ENCODE data around the gene RIMS4.

- TF ChIP-seq POLR2A (IDR thresholded peaks at IDR 0.05; ENCODE audit: control extremely low read depth in 1 of 2, low read depth in 2 of 2, low read length in 2 of 2) = no peak
- no peak for TF ChIP-seq SP1 (IDR thresholded peaks at IDR 0.05; ENCODE audit: low read depth, low read length)
- no peak for TF ChIP-seq CTCF (IDR thresholded peaks at IDR 0.05; ENCODE audit: control extremely low read depth in 1 of 3, insufficient read depth in 1 of 3, low read depth in 1 of 3, low read length in 3 of 3)
- no peak for TF ChIP-seq SP4 (IDR thresholded peaks at IDR 0.05; ENCODE audit: low read length)
- no peak for TF ChIP-seq NRF1 (IDR thresholded peaks at IDR 0.05; ENCODE audit: low read depth, low read length)
- TF ChIP-seq POLR2AphosphoS5 (IDR thresholded peaks at IDR 0.05; ENCODE audit: low read depth, low read length) = no peak
- TF ChIP-seq CBX8 (IDR thresholded peaks at IDR 0.05; ENCODE audit: borderline replicate concordance, low read depth, low read length) = no peak
- no peak for TF ChIP-seq EZH2 (IDR thresholded peaks at IDR 0.05; ENCODE audit: low read depth, low read length, severe bottlenecking)
- no peak for TF ChIP-seq GABPA (IDR thresholded peaks at IDR 0.05; ENCODE audit: borderline replicate concordance, insufficient read depth, low read length)
- TF ChIP-seq PHF8 (conservative IDR thresholded peaks at IDR 0.05; ENCODE audit: low read depth, low read length) = no peak
- TF ChIP-seq EP300 (IDR thresholded peaks at IDR 0.05; ENCODE audit: borderline replicate concordance in 1 of 2, low read depth in 2 of 2, low read length in 2 of 2) = no peak
- no peak for TF ChIP-seq TAF1 (IDR thresholded peaks at IDR 0.05; ENCODE audit: low read depth, low read length)
- TF ChIP-seq ASH2L (IDR thresholded peaks at IDR 0.05; ENCODE audit: low read length) = no peak
Measured at GRCh38 chr20:44832724-44833123, 22.4 kb upstream of the RIMS4 start.

Measured in H1 (cell line).